K562 (cell line): ENCODE measurements around the gene RHEB. TPM values are rescaled to one million over a fixed set of nuclear protein-coding genes. Genes with fewer than 3 reads are reported as not detected.

ENCODE experiments used
- BDP1 ChIP-seq: IDR thresholded peaks from 3 replicates; pipeline ENCODE4 v1.6.1; 2011; ENCODE audit not compliant: insufficient read length, insufficient read depth
- RB1 ChIP-seq: fragments of 450-650 bp; IDR thresholded peaks from 2 replicates; pipeline ENCODE4 v1.6.1; 2017; ENCODE audit warnings: low read depth, mild to moderate bottlenecking
- RCOR1 ChIP-seq, 2 experiments: IDR thresholded peaks; 2 replicates each; pipeline ENCODE4 v1.6.1; 2012; ENCODE audit warnings: low read depth in 2 of 2, low read length in 2 of 2, borderline replicate concordance in 1 of 2, improper control_type of control experiment in 1 of 2
- SREBF1 ChIP-seq: fragments of 150-350 bp; IDR thresholded peaks from 2 replicates; pipeline ENCODE4 v1.6.1; 2014; ENCODE audit warnings: antibody characterized with exemption, low read depth, low read length, borderline replicate concordance
- TEAD4 ChIP-seq, 2 experiments: sonication (generic) in 1 of 2; formaldehyde crosslinking in 1 of 2; IDR thresholded peaks; 2 replicates each; pipeline versions ENCODE4 v1.6.1 to v1.8.0; 2012 to 2022; ENCODE audit warnings: borderline replicate concordance in 1 of 2, inconsistent platforms in 1 of 2, low read length in 1 of 2, mild to moderate bottlenecking in 1 of 2, missing genetic modification reagents in 1 of 2
- ZNF561 ChIP-seq: fragments of 450-650 bp; formaldehyde crosslinking; conservative IDR thresholded peaks from 2 replicates; pipeline ENCODE4 v1.4.0; 2020; ENCODE audit warnings: mild to moderate bottlenecking, moderate library complexity
- polyA plus RNA-seq, 8 experiments: library from polyadenylated mRNA; depleted of rRNA in 4 of 8; stranded (reverse) in 5 of 8; unstranded in 3 of 8; fragments of >200 nt; fragmentation: Nextera tagmentation in 2 of 8; fragmentation: Illumina TruSeq in 1 of 8; extraction: Ambion mirVana in 2 of 8; extraction: Trizol in 1 of 8; gene quantifications; 2 replicates each; pipeline versions ENCODE4 v1.2.1 to v1.2.3, GENCODE V29; 2011 to 2014; ENCODE audit warnings: inconsistent platforms in 1 of 8, missing spikeins in 1 of 8
- total RNA-seq, 7 experiments: library from RNA; depleted of rRNA in 6 of 7; stranded (reverse); fragments of >200 nt in 6 of 7; fragmentation: Illumina TruSeq in 2 of 7; extraction: Trizol in 2 of 7; gene quantifications; 2 replicates each; pipeline versions ENCODE4 v1.2.1 to v1.2.3, GENCODE V29; 2011 to 2021; ENCODE audit warnings: low replicate concordance in 1 of 7
- TF ChIP-seq, protein P1 (sequence below): fragments of 250-450 bp; sonication (Bioruptor Pico); IDR thresholded peaks from 2 replicates; pipeline ENCODE4 v1.5.0; 2021; ENCODE audit warnings: mild to moderate bottlenecking, moderate library complexity

Gene RHEB
- total and polyA plus RNA-seq, 9 of the 15 experiments (the other 6 are each of a cell fraction or from before 2014, with no cell fraction given), result 28.5 to 249 (median 182) TPM

DNA sequence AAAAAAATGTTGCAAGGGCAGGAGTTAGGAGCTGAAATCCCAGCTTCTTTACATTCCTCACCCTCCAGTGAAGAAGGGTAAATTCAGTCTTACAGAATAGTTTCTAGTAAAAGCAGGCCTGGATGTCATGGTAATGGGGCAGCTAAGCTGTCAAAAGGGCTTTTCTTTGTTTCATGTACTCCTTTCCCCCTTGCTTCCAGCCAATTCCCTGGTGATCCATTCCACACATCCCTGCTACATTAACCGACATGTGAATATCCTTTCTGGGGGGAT lies 36.0 kb downstream of the RHEB start (continued):
- TF ChIP-seq, protein P1, sequence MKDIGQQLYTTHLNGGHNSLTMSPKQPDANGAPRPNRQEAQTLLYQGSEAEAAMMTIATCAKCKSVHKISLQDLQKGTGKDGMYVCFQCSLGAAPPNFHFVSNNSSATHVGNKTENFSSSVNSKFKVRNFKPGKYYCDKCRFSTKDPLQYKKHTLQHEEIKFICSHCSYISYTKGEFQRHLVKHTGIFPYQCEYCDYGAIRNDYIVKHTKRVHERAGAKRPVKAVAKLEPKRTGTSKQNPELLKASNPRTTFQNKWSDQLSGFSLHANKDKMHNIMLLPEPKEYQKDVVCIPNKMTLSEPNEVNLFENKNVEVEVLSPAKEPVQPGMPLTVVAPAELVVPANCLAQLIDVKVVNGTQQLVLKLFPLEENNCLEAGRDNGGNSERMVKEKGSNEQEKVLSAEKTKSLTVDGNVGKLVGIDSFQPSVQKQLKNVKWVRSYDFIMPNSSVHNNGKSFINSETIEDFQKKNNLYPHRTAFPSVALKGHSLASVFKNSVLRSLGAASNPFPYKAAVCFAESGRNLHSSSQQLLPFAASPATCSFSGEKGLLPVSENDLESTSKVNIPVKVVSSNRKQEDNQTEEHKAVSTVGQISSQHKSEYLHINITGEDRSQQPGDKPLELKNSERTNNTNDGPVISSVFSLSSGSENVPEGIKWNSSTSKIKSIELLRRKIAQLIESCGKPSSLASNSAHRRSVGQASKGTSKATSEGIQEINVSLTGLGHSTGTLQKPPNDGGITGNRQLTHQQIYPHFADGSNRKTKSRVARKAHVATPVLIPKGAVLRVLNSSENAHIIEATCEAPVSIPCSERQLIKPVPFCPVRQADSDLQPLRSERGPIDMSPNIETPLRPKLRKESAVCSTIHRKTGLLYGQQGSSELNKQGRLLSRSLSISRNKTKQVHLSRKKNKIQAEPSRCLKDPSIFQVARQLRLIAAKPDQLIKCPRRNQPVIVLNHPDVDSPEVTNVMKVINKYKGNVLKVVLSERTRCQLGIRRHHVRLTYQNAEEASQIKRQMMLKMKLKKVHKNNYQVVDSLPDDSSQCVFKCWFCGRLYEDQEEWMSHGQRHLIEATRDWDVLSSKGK (CRISPR knock-in tag), result no peak
- TF ChIP-seq BDP1 (no peak), TEAD4 (IDR thresholded peaks at IDR 0.05; ENCODE audit: low read length) (no peak), TEAD4 (CRISPR knock-in tag; IDR thresholded peaks at IDR 0.05; ENCODE audit: borderline replicate concordance) (no peak), RB1 (no peak), SREBF1 (no peak), ZNF561 (no peak), RCOR1 (IDR thresholded peaks at IDR 0.05; ENCODE audit: borderline replicate concordance in 1 of 2, low read depth in 2 of 2, low read length in 2 of 2) (no peak)
